Astrocyte of the spinal cord (primary cell): ENCODE data around the gene TSEN34.

Experiments
- DNase-seq: peaks from one replicate; pipeline ENCODE4 v3.0.0; 2011; ENCODE audit warnings: low read depth, low spot score
- H3K4me3 ChIP-seq: 2 replicates; pipeline ENCODE4 v1.5.1; 2011; ENCODE audit warnings: low read depth, mild to moderate bottlenecking, low read length, moderate library complexity
- in situ Hi-C: cut with HindIII; loops from 2 replicates; pipeline ENCODE4 v1.10.0; 2017; ENCODE audit warnings: low sequenced_read_pairs
- TF ChIP-seq, protein P1 (sequence below): IDR thresholded peaks from 2 replicates; pipeline ENCODE4 v1.5.1; 2012; ENCODE audit warnings: low read depth, mild to moderate bottlenecking, low read length, inconsistent platforms

Gene TSEN34

GRCh38 chr19:54160854-54161253 lies 30.3 kb upstream of the TSEN34 start:
- peak overlapping the region; percentile 69 for H3K4me3 ChIP-seq
- TF ChIP-seq, protein P1, sequence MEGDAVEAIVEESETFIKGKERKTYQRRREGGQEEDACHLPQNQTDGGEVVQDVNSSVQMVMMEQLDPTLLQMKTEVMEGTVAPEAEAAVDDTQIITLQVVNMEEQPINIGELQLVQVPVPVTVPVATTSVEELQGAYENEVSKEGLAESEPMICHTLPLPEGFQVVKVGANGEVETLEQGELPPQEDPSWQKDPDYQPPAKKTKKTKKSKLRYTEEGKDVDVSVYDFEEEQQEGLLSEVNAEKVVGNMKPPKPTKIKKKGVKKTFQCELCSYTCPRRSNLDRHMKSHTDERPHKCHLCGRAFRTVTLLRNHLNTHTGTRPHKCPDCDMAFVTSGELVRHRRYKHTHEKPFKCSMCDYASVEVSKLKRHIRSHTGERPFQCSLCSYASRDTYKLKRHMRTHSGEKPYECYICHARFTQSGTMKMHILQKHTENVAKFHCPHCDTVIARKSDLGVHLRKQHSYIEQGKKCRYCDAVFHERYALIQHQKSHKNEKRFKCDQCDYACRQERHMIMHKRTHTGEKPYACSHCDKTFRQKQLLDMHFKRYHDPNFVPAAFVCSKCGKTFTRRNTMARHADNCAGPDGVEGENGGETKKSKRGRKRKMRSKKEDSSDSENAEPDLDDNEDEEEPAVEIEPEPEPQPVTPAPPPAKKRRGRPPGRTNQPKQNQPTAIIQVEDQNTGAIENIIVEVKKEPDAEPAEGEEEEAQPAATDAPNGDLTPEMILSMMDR = no peak
- DNase-seq = no peak
- in situ Hi-C loops = no loop called here

GRCh38 chr19:54162241-54162805 lies 28.8 kb upstream of the TSEN34 start:
- peak; percentile 73 for DNase-seq
- in situ Hi-C loops = no loop called here
- TF ChIP-seq, protein P1 = no peak
- peak overlapping the region; percentile 45 for H3K4me3 ChIP-seq

- in situ Hi-C loops = no loop called here
- TF ChIP-seq, protein P1 = no peak
- no peak overlapping the region for H3K4me3 ChIP-seq
- DNase-seq = no peak
These were observed 28.2 kb upstream of the TSEN34 start for GRCh38 chr19:54162884-54163283.

DNA sequence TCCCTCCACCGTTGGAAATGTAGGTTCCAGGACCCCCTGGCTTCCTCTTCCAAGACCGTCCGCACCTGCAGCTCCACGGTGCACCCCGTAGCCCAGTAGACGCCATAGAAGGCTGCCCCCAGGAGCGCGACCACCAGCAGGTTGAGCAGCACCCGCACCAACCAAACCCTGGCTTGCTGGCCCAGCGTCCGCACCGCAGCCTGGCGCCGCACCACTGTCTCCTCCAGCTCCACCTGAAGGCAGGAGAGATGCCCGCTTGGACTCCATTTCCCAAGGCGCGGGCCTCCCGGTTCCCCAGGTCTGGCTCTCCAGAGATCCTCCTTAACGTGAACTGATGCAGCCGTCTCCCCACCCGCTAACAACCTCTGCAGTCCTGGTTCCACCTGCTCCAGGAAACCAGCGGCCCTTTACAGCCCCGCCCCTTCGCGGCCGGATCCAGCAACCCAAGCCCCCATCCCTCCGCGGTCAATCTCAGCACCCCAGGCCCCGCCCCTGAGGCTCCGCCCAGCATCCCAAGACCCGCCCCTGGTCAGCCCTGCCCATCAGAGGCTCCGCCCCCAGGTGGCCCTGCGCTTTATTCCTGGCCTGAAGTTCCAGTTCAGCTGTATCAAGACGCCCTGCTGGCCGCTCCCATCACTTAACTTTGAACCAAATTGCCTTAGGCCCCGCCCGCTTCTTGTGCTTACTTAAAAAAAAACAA lies 26.6 kb upstream of the TSEN34 start:
- DNase-seq = no peak
- in situ Hi-C loops = no loop called here

DNA sequence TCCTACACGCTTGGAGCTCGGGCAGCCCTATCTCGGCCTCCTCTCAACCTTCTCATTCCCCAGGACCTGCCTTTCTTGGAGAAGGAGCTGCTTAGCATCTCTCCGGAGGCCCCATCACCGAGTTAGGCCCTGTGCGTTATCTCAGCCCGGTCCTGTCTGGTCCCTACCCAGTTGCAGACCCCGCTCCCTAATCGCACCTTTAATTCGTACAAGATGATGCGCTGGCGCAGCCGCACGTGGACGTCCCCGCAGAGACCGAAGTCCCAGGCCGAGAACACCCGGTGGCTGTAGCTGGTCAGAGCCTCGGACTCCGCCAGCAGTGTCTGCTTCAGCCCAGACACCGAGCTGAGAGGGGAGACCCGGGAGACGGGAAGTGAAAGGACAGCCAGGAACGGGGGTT lies 25.9 kb upstream of the TSEN34 start:
- DNase-seq = no peak
- H3K4me3 ChIP-seq = no peak overlapping the region
- in situ Hi-C loops = no loop called here
- TF ChIP-seq, protein P1 = no peak

More for the DNA sequence above, 26.6 kb upstream of the TSEN34 start:
- TF ChIP-seq, protein P1 = no peak
- H3K4me3 ChIP-seq = no peak overlapping the region

GRCh38 chr19:54168174-54168917 lies 22.8 kb upstream of the TSEN34 start:
- DNase-seq = peak; percentile 81
- in situ Hi-C loops = no loop called here
- no peak overlapping the region for H3K4me3 ChIP-seq
- TF ChIP-seq, protein P1 = peak; percentile 96
